A549 treated with CpdA at 1 μM for 4 hours (cell line): ENCODE data around the gene SDSL. TPM values are rescaled to one million over a fixed set of nuclear protein-coding genes. Genes with fewer than 3 reads are reported as not detected.

Source experiments
- total RNA-seq: library from RNA; stranded (reverse); fragments of 200-300 nt; extraction: Qiagen RNA extraction; gene quantifications from 5 replicates; pipeline ENCODE4 v1.2.3, GENCODE V29; 2022; ENCODE audit warnings: low read depth

The SDSL gene, protein sequence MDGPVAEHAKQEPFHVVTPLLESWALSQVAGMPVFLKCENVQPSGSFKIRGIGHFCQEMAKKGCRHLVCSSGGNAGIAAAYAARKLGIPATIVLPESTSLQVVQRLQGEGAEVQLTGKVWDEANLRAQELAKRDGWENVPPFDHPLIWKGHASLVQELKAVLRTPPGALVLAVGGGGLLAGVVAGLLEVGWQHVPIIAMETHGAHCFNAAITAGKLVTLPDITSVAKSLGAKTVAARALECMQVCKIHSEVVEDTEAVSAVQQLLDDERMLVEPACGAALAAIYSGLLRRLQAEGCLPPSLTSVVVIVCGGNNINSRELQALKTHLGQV
- total RNA-seq = 21.4 to 28.4 TPM (median 24.1 TPM) in 5 replicates

GRCh38 chr12:113422030-113422885 is at the start of gene SDSL:
Gene SDSL (plus strand): TSS chr12:113422380. CDS start chr12:113427983, 5,603 bp downstream.

GRCh38 chr12:113403435-113404415 is 18.5 kb upstream of the SDSL start, which contains the start of gene SDS:
Gene SDS (minus strand): TSS chr12:113403887. CDS start chr12:113399708, 4,179 bp downstream.

GRCh38 chr12:113471619-113472171 is 49.5 kb downstream of the SDSL start, which contains the start of gene LHX5:
Gene LHX5 (minus strand): TSS chr12:113471871. CDS start chr12:113471498, 373 bp downstream.

Other genes with a start within 250 kb of the SDSL start
- gene DDX54, start 236.9 kb upstream of the SDSL start, total RNA-seq = 52.0 to 89.2 TPM (median 82.5 TPM) in 5 replicates
- gene RITA1, start 236.7 kb upstream of the SDSL start, total RNA-seq = 27.9 to 38.7 TPM (median 35.9 TPM) in 5 replicates
- gene TPCN1, start 200.9 kb upstream of the SDSL start, total RNA-seq = 17.8 to 23.3 TPM (median 18.5 TPM) in 5 replicates
- 7.1 to 10.2 TPM (median 8.5 TPM) in 5 replicates for gene SLC8B1, start 87.3 kb upstream of the SDSL start, total RNA-seq
- 26.5 to 38.3 TPM (median 29.7 TPM) in 5 replicates for gene PLBD2, start 63.8 kb upstream of the SDSL start, total RNA-seq
- gene SDS, start 18.5 kb upstream of the SDSL start, total RNA-seq = 0.31 to 0.64 TPM (median 0.54 TPM) in 5 replicates
- gene LHX5, start 49.5 kb downstream of the SDSL start, total RNA-seq = 0.02 TPM in 1 of 5 replicates, not detected in the others